OCI-LY7 (cell line): ENCODE results near the gene LHX5. TPM values are rescaled to one million over a fixed set of nuclear protein-coding genes. Genes with fewer than 3 reads are reported as not detected.

Source experiments
- BruUV-seq: library from RNA; stranded (reverse); fragments of 400-500 nt; replicated peaks from 2 replicates; lab custom pipeline; 2021; lab: Mats Ljungman, UMichigan
- CTCF ChIA-PET: fragments of 300-600 bp; sonication (Branson Sonifier 250); formaldehyde crosslinking; loops from one replicate; lab custom pipeline; 2022; ENCODE audit warnings: antibody characterized with exemption; ENCODE audit not compliant: unreplicated experiment; lab: Charles Lee
- POLR2A ChIA-PET: fragments of 300-600 bp; sonication (Branson Sonifier 250); formaldehyde crosslinking; loops from one replicate; lab custom pipeline; 2022; ENCODE audit warnings: antibody characterized with exemption; lab: Charles Lee
- DNase-seq: peaks from one replicate; pipeline ENCODE4 v3.0.0-alpha.2; 2015; ENCODE audit warnings: low spot score
- H2AFZ ChIP-seq: fragments of 200-600 bp; sonication (generic), shearing (Covaris generic); 2 replicates; pipeline ENCODE4 v1.6.1; 2014; ENCODE audit warnings: mild to moderate bottlenecking, antibody characterized with exemption, low read length, moderate library complexity
- H3K27ac ChIP-seq: fragments of 200-600 bp; sonication (generic); 2 replicates; pipeline ENCODE4 v1.5.1; 2014; ENCODE audit warnings: mixed run types, low read depth, mild to moderate bottlenecking, moderate library complexity, low read length, inconsistent platforms; ENCODE audit not compliant: poor library complexity, severe bottlenecking
- H3K36me3 ChIP-seq: fragments of 200-600 bp; sonication (generic); 2 replicates; pipeline ENCODE4 v1.6.1; 2014; ENCODE audit warnings: mild to moderate bottlenecking, antibody characterized with exemption, low read length, moderate library complexity, mixed read lengths; ENCODE audit not compliant: insufficient read depth
- H3K4me1 ChIP-seq: fragments of 200-600 bp; sonication (generic); 2 replicates; pipeline ENCODE4 v1.5.1; 2014; ENCODE audit warnings: mild to moderate bottlenecking, low read length; ENCODE audit not compliant: insufficient read depth, poor library complexity, severe bottlenecking
- H3K4me2 ChIP-seq: fragments of 200-600 bp; sonication (generic); 2 replicates; pipeline ENCODE4 v1.6.1; 2014; ENCODE audit warnings: mild to moderate bottlenecking, low read length
- H3K4me3 ChIP-seq: fragments of 200-600 bp; sonication (generic); 2 replicates; pipeline ENCODE4 v1.5.1; 2014; ENCODE audit warnings: mild to moderate bottlenecking, low read depth, low read length; ENCODE audit not compliant: poor library complexity, severe bottlenecking
- H3K79me2 ChIP-seq: fragments of 200-600 bp; sonication (generic); 2 replicates; pipeline ENCODE4 v1.6.1; 2016; ENCODE audit warnings: low read depth, mild to moderate bottlenecking, low read length, moderate library complexity, mixed read lengths; ENCODE audit not compliant: insufficient read depth
- H3K9me2 ChIP-seq: fragments of 200-600 bp; sonication (generic); 2 replicates; pipeline ENCODE4 v1.6.1; 2016; ENCODE audit warnings: mild to moderate bottlenecking, low read length, mixed read lengths; ENCODE audit not compliant: insufficient read depth
- H3K9me3 ChIP-seq: fragments of 200-600 bp; sonication (generic); 2 replicates; pipeline ENCODE4 v1.6.1; 2014; ENCODE audit warnings: mild to moderate bottlenecking, mixed run types, low read length, mixed read lengths
- H4K20me1 ChIP-seq: fragments of 200-600 bp; sonication (generic); 2 replicates; pipeline ENCODE4 v1.6.1; 2014; ENCODE audit warnings: mild to moderate bottlenecking, antibody characterized with exemption, low read length, moderate library complexity, mixed read lengths; ENCODE audit not compliant: insufficient read depth
- EZH2phosphoT487 ChIP-seq: fragments of 200-600 bp; sonication (generic); IDR thresholded peaks from 2 replicates; pipeline ENCODE4 v1.6.1; 2018; ENCODE audit warnings: low read depth, borderline replicate concordance, mild to moderate bottlenecking, mixed run types, antibody characterized with exemption, low read length, moderate library complexity, mixed read lengths
- intact Hi-C: fragments of 100-400 bp; cut with micrococcal nuclease; formaldehyde crosslinking; loops from one replicate; pipeline ENCODE4 v1.10.0; 2022; ENCODE audit not compliant: unreplicated experiment
- total RNA-seq, 2 experiments: library from RNA; depleted of rRNA in 1 of 2; stranded (reverse); fragments of >200 nt in 1 of 2; shearing (Covaris generic) in 1 of 2; gene quantifications; 2 replicates each; pipeline ENCODE4 v1.2.3, GENCODE V29; 2014 to 2022
- TF ChIP-seq, protein P1 (sequence below): fragments of 200-600 bp; sonication (generic); conservative IDR thresholded peaks from 2 replicates; pipeline ENCODE4 v1.5.1; 2014; ENCODE audit warnings: mild to moderate bottlenecking, antibody characterized with exemption, low read length, moderate library complexity, mixed read lengths

The LHX5 gene
- total RNA-seq, 2 experiments from 2014 or later = not detected

DNA sequence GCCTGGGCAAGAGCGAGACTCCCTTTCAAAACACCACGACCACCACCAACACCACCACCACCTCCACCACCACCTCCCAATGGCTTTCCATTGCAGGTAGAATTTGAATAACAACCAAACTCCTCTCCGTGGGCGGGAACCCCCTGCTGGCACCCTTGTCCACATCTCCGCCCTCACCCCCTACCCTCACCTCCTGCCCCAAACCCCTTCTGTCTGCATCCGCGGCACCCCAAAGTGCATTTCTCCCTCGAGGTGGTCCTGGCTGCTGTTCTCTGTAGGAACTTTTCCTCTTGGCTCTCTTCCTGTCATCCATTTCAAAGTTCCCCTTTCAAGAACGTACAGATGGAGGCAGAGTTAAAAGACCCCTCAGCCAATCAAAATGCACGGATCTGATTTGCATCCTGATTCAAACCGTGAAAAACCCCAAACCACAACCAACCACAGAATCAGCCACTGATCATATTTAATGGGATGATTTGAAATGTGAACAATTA lies 45.7 kb downstream of the LHX5 start:
- intact Hi-C loops = loop anchor here (1.0 kb wide), 1 partner anchor 114 kb away; no protein-coding TSS in a partner anchor
- Histone ChIP-seq H3K79me2 (no peaks in the 10 kb centered on the region), H2AFZ (peak overlapping the region; percentile 64; the same call in 1 of the 2 replicates), H3K4me2 (peak overlapping the region; percentile 58), H4K20me1 (no peaks in the 10 kb centered on the region), H3K36me3 (no peaks in the 10 kb centered on the region), H3K27ac (no peak overlapping the region), H3K4me1 (peaks cover 31% of the 10 kb centered on the region), H3K9me3 (no peaks in the 10 kb centered on the region), H3K4me3 (peak overlapping the region; percentile 30), H3K9me2 (no peaks in the 10 kb centered on the region)
- BruUV-seq = no TSS peak
- TF ChIP-seq EZH2phosphoT487 = no peak
- TF ChIP-seq, protein P1, sequence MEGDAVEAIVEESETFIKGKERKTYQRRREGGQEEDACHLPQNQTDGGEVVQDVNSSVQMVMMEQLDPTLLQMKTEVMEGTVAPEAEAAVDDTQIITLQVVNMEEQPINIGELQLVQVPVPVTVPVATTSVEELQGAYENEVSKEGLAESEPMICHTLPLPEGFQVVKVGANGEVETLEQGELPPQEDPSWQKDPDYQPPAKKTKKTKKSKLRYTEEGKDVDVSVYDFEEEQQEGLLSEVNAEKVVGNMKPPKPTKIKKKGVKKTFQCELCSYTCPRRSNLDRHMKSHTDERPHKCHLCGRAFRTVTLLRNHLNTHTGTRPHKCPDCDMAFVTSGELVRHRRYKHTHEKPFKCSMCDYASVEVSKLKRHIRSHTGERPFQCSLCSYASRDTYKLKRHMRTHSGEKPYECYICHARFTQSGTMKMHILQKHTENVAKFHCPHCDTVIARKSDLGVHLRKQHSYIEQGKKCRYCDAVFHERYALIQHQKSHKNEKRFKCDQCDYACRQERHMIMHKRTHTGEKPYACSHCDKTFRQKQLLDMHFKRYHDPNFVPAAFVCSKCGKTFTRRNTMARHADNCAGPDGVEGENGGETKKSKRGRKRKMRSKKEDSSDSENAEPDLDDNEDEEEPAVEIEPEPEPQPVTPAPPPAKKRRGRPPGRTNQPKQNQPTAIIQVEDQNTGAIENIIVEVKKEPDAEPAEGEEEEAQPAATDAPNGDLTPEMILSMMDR = no peak
- peak; percentile 58 for DNase-seq
- POLR2A ChIA-PET = interaction anchor here (0.7 kb wide), 1 partner anchor 273 kb away, joined by 3 read pairs; no protein-coding TSS in a partner anchor
- CTCF ChIA-PET = interaction anchor here (0.6 to 0.8 kb wide), 3 partner anchors 13 to 226 kb away, joined by 4 to 5 read pairs (median 5); no protein-coding TSS in a partner anchor

- Histone ChIP-seq H3K27ac (no peak overlapping the region), H3K36me3 (no peaks in the 10 kb centered on the region), H4K20me1 (no peaks in the 10 kb centered on the region), H3K4me1 (peaks cover 31% of the 10 kb centered on the region), H3K9me2 (no peaks in the 10 kb centered on the region), H3K4me3 (no peak overlapping the region), H3K4me2 (peak overlapping the region; percentile 58; the same call in 1 of the 2 replicates), H3K9me3 (no peaks in the 10 kb centered on the region), H3K79me2 (no peaks in the 10 kb centered on the region), H2AFZ (peak overlapping the region; percentile 64; the same call in 1 of the 2 replicates)
- peak; percentile 50 for DNase-seq
- intact Hi-C loops = loop anchor here (1.0 to 5.0 kb wide), 2 partner anchors 113 to 228 kb away; no protein-coding TSS in a partner anchor
- ChIA-PET POLR2A (interaction anchor here (0.7 kb wide), 1 partner anchor 272 kb away, joined by 3 read pairs; no protein-coding TSS in a partner anchor), CTCF (interaction anchor here (0.6 to 0.8 kb wide), 4 partner anchors 12 to 559 kb away, joined by 3 to 5 read pairs (median 4); no protein-coding TSS in a partner anchor)
- BruUV-seq = no TSS peak
- TF ChIP-seq, protein P1 = peak; percentile 92
- TF ChIP-seq EZH2phosphoT487 = no peak
Observed at GRCh38 chr12:113424915-113425823, 46.5 kb downstream of the LHX5 start.
